Measurements from ENCODE around the gene MYH13.

The MYH13 gene

DNA sequence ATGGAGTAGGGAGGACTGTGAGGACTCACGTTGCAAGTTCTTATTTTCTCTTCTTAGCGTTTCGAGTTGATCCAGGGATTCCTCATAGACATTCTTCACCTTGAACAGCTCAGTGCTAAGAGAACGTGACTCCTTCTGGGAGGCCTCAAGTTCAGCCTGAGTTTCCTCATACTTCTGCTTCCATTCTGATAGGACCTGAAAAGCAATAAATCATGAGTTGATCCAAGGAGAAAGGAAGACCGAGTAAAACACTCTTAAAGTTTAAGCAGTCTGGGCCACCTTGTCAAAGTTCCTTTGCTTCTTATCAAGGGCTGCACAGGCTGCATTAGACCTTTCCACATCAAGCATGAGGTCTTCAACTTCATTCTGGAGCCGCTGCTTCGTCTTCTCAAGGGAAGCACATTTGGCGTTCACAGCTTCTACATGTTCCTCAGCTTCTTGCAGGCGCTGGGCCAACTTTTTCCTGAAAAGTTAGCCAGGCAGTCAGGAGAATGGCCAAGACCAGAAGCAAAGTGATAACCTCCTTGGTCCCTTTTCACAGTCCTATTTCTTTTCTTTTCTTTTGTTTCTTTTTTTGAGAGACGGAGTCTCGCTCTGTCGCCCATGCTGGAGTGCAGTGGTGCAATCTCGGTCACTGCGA is 23.8 kb upstream of the MYH13 start:
- no peaks in the 10 kb centered on the region for H3K9me3 ChIP-seq (ENCODE audit: insufficient read depth, low read length)
- no peak overlapping the region for H3K4me3 ChIP-seq (ENCODE audit: low read length)
- no peak overlapping the region for H3K9ac ChIP-seq (ENCODE audit: low read length)
- no peak overlapping the region for H2AFZ ChIP-seq (ENCODE audit: low read depth, low read length)
- no peaks in the 10 kb centered on the region for H3K27me3 ChIP-seq (ENCODE audit: low read depth, low read length)
- no peaks in the 10 kb centered on the region for H3K36me3 ChIP-seq (replicated peaks; ENCODE audit: low read depth, low read length)
- H3K27ac ChIP-seq (ENCODE audit: low read length): no peak overlapping the region
- H4K20me1 ChIP-seq (ENCODE audit: insufficient read depth, low read length): no peaks in the 10 kb centered on the region
- H3K4me1 ChIP-seq (ENCODE audit: low read length): no peaks in the 10 kb centered on the region; the same call in 1 of the 2 replicates
- H3K79me2 ChIP-seq (ENCODE audit: low read length): no peaks in the 10 kb centered on the region
- TF ChIP-seq EZH2phosphoT487 (IDR thresholded peaks at IDR 0.05; ENCODE audit: low read depth): no peak
- TF ChIP-seq CTCF (IDR thresholded peaks at IDR 0.05; ENCODE audit: low read depth, low read length): no peak
- H3K4me2 ChIP-seq (ENCODE audit: low read length): no peak overlapping the region

- TF ChIP-seq CTCF (IDR thresholded peaks at IDR 0.05; ENCODE audit: low read depth, low read length): no peak
- TF ChIP-seq EZH2phosphoT487 (IDR thresholded peaks at IDR 0.05; ENCODE audit: low read depth): no peak
- Histone ChIP-seq H3K79me2 (ENCODE audit: low read length) (no peaks in the 10 kb centered on the region), H2AFZ (ENCODE audit: low read depth, low read length) (no peak overlapping the region), H3K4me2 (ENCODE audit: low read length) (no peak overlapping the region), H3K36me3 (replicated peaks; ENCODE audit: low read depth, low read length) (no peaks in the 10 kb centered on the region), H3K9me3 (ENCODE audit: insufficient read depth, low read length) (no peaks in the 10 kb centered on the region), H3K9ac (ENCODE audit: low read length) (no peak overlapping the region), H3K4me1 (ENCODE audit: low read length) (no peaks in the 10 kb centered on the region; the same call in 1 of the 2 replicates), H3K27ac (ENCODE audit: low read length) (no peak overlapping the region), H4K20me1 (ENCODE audit: insufficient read depth, low read length) (no peaks in the 10 kb centered on the region), H3K27me3 (ENCODE audit: low read depth, low read length) (no peaks in the 10 kb centered on the region), H3K4me3 (ENCODE audit: low read length) (no peak overlapping the region)
Observed at GRCh38 chr17:10394201-10394887, 21.5 kb upstream of the MYH13 start.

- Histone ChIP-seq H2AFZ (ENCODE audit: low read depth, low read length) (no peak overlapping the region), H3K4me2 (ENCODE audit: low read length) (no peak overlapping the region), H3K4me1 (ENCODE audit: low read length) (no peaks in the 10 kb centered on the region; the same call in 1 of the 2 replicates), H4K20me1 (ENCODE audit: insufficient read depth, low read length) (no peaks in the 10 kb centered on the region), H3K9ac (ENCODE audit: low read length) (no peak overlapping the region), H3K79me2 (ENCODE audit: low read length) (no peaks in the 10 kb centered on the region), H3K4me3 (ENCODE audit: low read length) (no peak overlapping the region), H3K27me3 (ENCODE audit: low read depth, low read length) (no peaks in the 10 kb centered on the region), H3K27ac (ENCODE audit: low read length) (no peak overlapping the region), H3K9me3 (ENCODE audit: insufficient read depth, low read length) (no peaks in the 10 kb centered on the region), H3K36me3 (replicated peaks; ENCODE audit: low read depth, low read length) (no peaks in the 10 kb centered on the region)
- TF ChIP-seq CTCF (IDR thresholded peaks at IDR 0.05; ENCODE audit: low read depth, low read length): no peak
- no peak for TF ChIP-seq EZH2phosphoT487 (IDR thresholded peaks at IDR 0.05; ENCODE audit: low read depth)
Observed at GRCh38 chr17:10392880-10393279, 20.1 kb upstream of the MYH13 start.

DNA sequence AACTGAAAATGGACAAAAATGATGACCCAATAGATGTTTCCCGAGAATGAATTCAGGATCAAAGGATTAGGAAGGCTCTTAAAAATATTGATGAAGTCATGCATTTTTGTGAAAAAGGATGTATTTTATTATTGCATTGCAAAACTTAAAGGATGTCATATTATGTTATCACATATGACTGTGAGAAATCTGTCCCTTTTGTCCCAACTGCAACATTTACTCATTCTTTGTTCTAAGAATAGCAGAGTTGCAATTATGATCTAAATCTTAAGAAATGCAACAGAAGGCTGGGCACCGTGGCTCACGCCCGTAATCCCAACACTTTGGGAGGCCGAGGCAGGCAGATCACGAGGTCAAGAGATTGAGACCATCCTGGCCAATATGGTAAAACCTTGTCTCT is 13.1 kb upstream of the MYH13 start:
- no peak overlapping the region for H3K4me3 ChIP-seq (ENCODE audit: low read length)
- no peak overlapping the region for H3K27ac ChIP-seq (ENCODE audit: low read length)
- TF ChIP-seq CTCF (IDR thresholded peaks at IDR 0.05; ENCODE audit: low read depth, low read length) (no peak), EZH2phosphoT487 (IDR thresholded peaks at IDR 0.05; ENCODE audit: low read depth) (no peak)
- no peak overlapping the region for H3K4me2 ChIP-seq (ENCODE audit: low read length)
- no peak overlapping the region for H2AFZ ChIP-seq (ENCODE audit: low read depth, low read length)
- no peaks in the 10 kb centered on the region for H3K9me3 ChIP-seq (ENCODE audit: insufficient read depth, low read length)
- H3K79me2 ChIP-seq (ENCODE audit: low read length): no peaks in the 10 kb centered on the region
- H3K4me1 ChIP-seq (ENCODE audit: low read length): no peaks in the 10 kb centered on the region
- no peaks in the 10 kb centered on the region for H3K36me3 ChIP-seq (replicated peaks; ENCODE audit: low read depth, low read length)
- no peaks in the 10 kb centered on the region for H3K27me3 ChIP-seq (ENCODE audit: low read depth, low read length)
- no peaks in the 10 kb centered on the region for H4K20me1 ChIP-seq (ENCODE audit: insufficient read depth, low read length)
- H3K9ac ChIP-seq (ENCODE audit: low read length): no peak overlapping the region

All from OCI-LY3 (cell line).